HEK293 (cell line): Measurements from ENCODE around the gene OPTN.

Experiments used
- CTCF ChIA-PET: fragments of 350-600 bp; formaldehyde crosslinking; extraction: SDS; loops from one replicate; lab custom pipeline; 2021; ENCODE audit warnings: antibody characterized with exemption; lab: Yijun Ruan, JAX
- POLR2A ChIA-PET: fragments of 300-600 bp; formaldehyde crosslinking; extraction: SDS; loops from one replicate; lab custom pipeline; 2020; ENCODE audit warnings: antibody characterized with exemption, inconsistent platforms; lab: Yijun Ruan, JAX
- H3K27ac ChIP-seq: fragments of 200-500 bp; sonication (Bioruptor generic); 2 replicates; pipeline ENCODE4 v1.5.1; 2014; ENCODE audit warnings: low read depth, low read length, control low read depth, inconsistent platforms; ENCODE audit errors: extremely low read depth
- H3K36me3 ChIP-seq, 2 experiments: fragments of 200-500 bp in 1 of 2; sonication (Bioruptor generic) in 1 of 2; 1 replicate in 1 of 2; 2 replicates in 1 of 2; pipeline ENCODE4 v1.5.1; 2014 to 2017; ENCODE audit warnings: inconsistent platforms in 2 of 2, low read length in 2 of 2; ENCODE audit not compliant: control insufficient read depth in 2 of 2, insufficient read depth in 1 of 2
- H3K4me1 ChIP-seq: fragments of 200-500 bp; sonication (Bioruptor generic); 2 replicates; pipeline ENCODE4 v1.5.1; 2014; ENCODE audit warnings: mild to moderate bottlenecking, low read length, inconsistent platforms; ENCODE audit not compliant: control insufficient read depth, insufficient read depth
- H3K4me3 ChIP-seq: 2 replicates; pipeline ENCODE4 v1.5.1; 2011; ENCODE audit warnings: low read depth, mild to moderate bottlenecking, control low read depth, low read length, moderate library complexity
- H3K9me3 ChIP-seq: fragments of 200-500 bp; sonication (Bioruptor generic); 2 replicates; pipeline ENCODE4 v1.5.1; 2014; ENCODE audit warnings: low read depth, low read length, inconsistent platforms; ENCODE audit not compliant: control insufficient read depth, insufficient read depth
- BCL11B ChIP-seq: fragments of 450-650 bp; formaldehyde crosslinking; IDR thresholded peaks from 2 replicates; pipeline ENCODE4 v1.5.1; 2016; ENCODE audit warnings: low read depth, missing biosample characterization, missing genetic modification characterization
- EGR2 ChIP-seq: fragments of 450-650 bp; formaldehyde crosslinking; IDR thresholded peaks from 2 replicates; pipeline ENCODE4 v1.5.1; 2016; ENCODE audit warnings: low read depth, missing biosample characterization, missing genetic modification characterization
- GFI1B ChIP-seq: fragments of 450-650 bp; formaldehyde crosslinking; IDR thresholded peaks from 2 replicates; pipeline ENCODE4 v1.5.1; 2016; ENCODE audit warnings: missing biosample characterization, missing genetic modification characterization
- KLF9 ChIP-seq: fragments of 450-650 bp; formaldehyde crosslinking; IDR thresholded peaks from 2 replicates; pipeline ENCODE4 v1.5.1; 2016; ENCODE audit warnings: missing biosample characterization, missing genetic modification characterization, low read depth
- SP3 ChIP-seq: fragments of 450-650 bp; formaldehyde crosslinking; IDR thresholded peaks from 2 replicates; pipeline ENCODE4 v1.5.1; 2016; ENCODE audit warnings: missing biosample characterization, missing genetic modification characterization
- ZBTB8A ChIP-seq: fragments of 450-650 bp; formaldehyde crosslinking; IDR thresholded peaks from 2 replicates; pipeline ENCODE4 v1.5.1; 2016; ENCODE audit warnings: missing biosample characterization, missing genetic modification characterization
- ZNF223 ChIP-seq: fragments of 450-650 bp; formaldehyde crosslinking; IDR thresholded peaks from 2 replicates; pipeline ENCODE4 v1.5.1; 2016; ENCODE audit warnings: missing biosample characterization, missing genetic modification characterization
- ZNF416 ChIP-seq: fragments of 450-650 bp; formaldehyde crosslinking; IDR thresholded peaks from 2 replicates; pipeline ENCODE4 v1.5.1; 2016; ENCODE audit warnings: missing biosample characterization, missing genetic modification characterization
- ZNF433 ChIP-seq: fragments of 450-650 bp; formaldehyde crosslinking; IDR thresholded peaks from 2 replicates; pipeline ENCODE4 v1.5.1; 2016; ENCODE audit warnings: missing biosample characterization, missing genetic modification characterization, low read depth
- ZNF473 ChIP-seq: fragments of 450-650 bp; formaldehyde crosslinking; IDR thresholded peaks from 2 replicates; pipeline ENCODE4 v1.5.1; 2017; ENCODE audit warnings: missing biosample characterization, missing genetic modification characterization
- ZNF501 ChIP-seq: fragments of 450-650 bp; formaldehyde crosslinking; IDR thresholded peaks from 2 replicates; pipeline ENCODE4 v1.5.1; 2016; ENCODE audit warnings: missing biosample characterization, missing genetic modification characterization
- ZNF530 ChIP-seq: fragments of 450-650 bp; formaldehyde crosslinking; IDR thresholded peaks from 2 replicates; pipeline ENCODE4 v1.5.1; 2016; ENCODE audit warnings: low read depth, missing biosample characterization, missing genetic modification characterization
- ZNF596 ChIP-seq: fragments of 450-650 bp; IDR thresholded peaks from 2 replicates; pipeline ENCODE4 v1.5.0; 2018; ENCODE audit warnings: missing biosample characterization, mild to moderate bottlenecking, missing genetic modification characterization, moderate library complexity
- ZNF654 ChIP-seq: fragments of 450-650 bp; formaldehyde crosslinking; IDR thresholded peaks from 2 replicates; pipeline ENCODE4 v1.5.1; 2016; ENCODE audit warnings: low read depth, missing biosample characterization, missing genetic modification characterization
- ZSCAN23 ChIP-seq: fragments of 450-650 bp; formaldehyde crosslinking; IDR thresholded peaks from 2 replicates; pipeline ENCODE4 v1.5.1; 2016; ENCODE audit warnings: missing biosample characterization, missing genetic modification characterization
- TF ChIP-seq, protein P1 (sequence below): fragments of 450-650 bp; formaldehyde crosslinking; IDR thresholded peaks from 2 replicates; pipeline ENCODE4; 2016; ENCODE audit warnings: missing biosample characterization, missing genetic modification characterization
- TF ChIP-seq, protein P2 (sequence below): fragments of 450-650 bp; formaldehyde crosslinking; IDR thresholded peaks from 2 replicates; pipeline ENCODE4 v1.5.1; 2016; ENCODE audit warnings: missing biosample characterization, missing genetic modification characterization
- TF ChIP-seq, protein P3 (sequence below): sonication (generic); formaldehyde crosslinking; IDR thresholded peaks from 2 replicates; pipeline ENCODE4 v1.8.1; 2022; ENCODE audit warnings: mild to moderate bottlenecking, moderate library complexity, missing genetic modification reagents
- TF ChIP-seq, protein P4 (sequence below): fragments of 450-650 bp; formaldehyde crosslinking; IDR thresholded peaks from 2 replicates; pipeline ENCODE4 v1.5.1; 2016; ENCODE audit warnings: missing biosample characterization, missing genetic modification characterization, low read depth

The OPTN gene

DNA sequence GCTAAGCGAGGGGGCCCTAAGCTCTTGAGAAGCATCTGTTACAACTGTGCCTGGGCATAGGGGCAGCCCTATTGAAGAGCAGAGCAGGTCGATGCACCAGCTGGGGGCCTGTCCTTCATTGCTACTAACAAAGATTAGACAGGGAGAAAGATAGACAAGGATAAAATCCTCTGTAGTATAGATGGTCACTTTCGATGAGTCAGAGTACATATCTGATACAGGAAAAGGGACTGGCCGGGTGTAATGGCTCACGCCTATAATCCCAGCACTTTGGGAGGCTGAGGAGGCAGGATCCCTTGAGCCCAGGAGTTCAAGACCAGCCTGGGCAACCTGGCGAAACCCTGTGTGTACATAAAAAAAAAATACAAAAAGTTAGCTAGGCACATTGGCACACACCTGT is 13.6 kb downstream of the OPTN start:
- Histone ChIP-seq H3K4me3 (no peak overlapping the region), H3K9me3 (no peaks in the 10 kb centered on the region), H3K4me1 (no peaks in the 10 kb centered on the region), H3K36me3 (peaks cover 3 to 72% of the 10 kb centered on the region in 2 experiments; a peak in 2 of 3 replicates), H3K27ac (no peak overlapping the region)
- ChIA-PET CTCF (no interaction called here), POLR2A (no interaction called here)
- TF ChIP-seq ZNF530 (tag by site-specific recombination): no peak

DNA sequence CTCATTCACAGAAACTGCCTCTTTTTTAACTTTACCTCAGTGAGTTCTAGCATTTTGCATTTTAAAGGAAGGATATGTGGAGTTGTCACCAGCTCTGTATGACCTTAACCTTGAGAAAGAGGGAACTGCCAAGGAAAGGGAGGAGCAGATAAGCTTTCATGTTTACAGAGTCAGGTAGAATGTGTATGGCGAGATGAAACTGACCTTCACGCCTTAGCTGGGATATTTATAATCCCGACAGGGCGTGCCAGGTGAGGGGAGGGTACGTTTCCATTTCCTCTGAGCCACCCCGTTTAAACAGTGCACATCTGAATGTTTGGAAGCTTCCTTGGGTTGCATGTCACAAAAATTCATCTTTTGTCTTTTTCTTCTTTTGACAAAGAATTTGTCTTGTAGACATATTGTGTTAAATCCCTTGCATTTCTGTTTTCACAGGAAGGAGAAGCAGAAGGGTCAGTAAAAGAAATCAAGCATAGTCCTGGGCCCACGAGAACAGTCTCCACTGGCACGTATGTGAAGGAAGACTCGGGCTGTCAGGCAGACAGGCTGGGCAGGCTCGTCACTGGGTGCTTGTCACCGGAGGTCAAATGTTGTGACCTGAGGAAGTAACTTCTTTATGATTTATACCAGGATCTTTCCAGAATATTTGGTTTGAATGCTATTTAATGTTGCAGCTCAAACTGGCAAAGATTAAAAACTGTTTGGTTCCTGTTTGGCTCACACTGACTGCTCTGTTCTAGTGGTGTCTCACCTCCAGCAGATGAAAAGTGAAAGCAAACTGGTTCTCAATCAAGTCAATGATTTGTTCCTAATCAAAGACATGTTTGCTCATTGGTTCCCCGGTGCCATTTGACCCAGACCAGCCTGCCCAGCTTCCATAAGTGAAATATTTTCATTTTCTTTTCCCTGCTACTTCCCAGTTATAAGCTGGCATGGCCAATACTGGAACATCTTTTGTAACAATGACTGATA is 16.2 kb downstream of the OPTN start:
- Histone ChIP-seq H3K27ac (no peak overlapping the region), H3K9me3 (no peaks in the 10 kb centered on the region)
- TF ChIP-seq ZNF223 (tag by site-specific recombination) (no peak), ZSCAN23 (tag by site-specific recombination) (no peak), GFI1B (no peak), ZNF596 (tag by site-specific recombination) (no peak), ZNF416 (no peak), BCL11B (tag by site-specific recombination) (no peak), KLF9 (tag by site-specific recombination) (no peak), ZNF654 (tag by site-specific recombination) (no peak), ZBTB8A (no peak)
- TF ChIP-seq, protein P1, sequence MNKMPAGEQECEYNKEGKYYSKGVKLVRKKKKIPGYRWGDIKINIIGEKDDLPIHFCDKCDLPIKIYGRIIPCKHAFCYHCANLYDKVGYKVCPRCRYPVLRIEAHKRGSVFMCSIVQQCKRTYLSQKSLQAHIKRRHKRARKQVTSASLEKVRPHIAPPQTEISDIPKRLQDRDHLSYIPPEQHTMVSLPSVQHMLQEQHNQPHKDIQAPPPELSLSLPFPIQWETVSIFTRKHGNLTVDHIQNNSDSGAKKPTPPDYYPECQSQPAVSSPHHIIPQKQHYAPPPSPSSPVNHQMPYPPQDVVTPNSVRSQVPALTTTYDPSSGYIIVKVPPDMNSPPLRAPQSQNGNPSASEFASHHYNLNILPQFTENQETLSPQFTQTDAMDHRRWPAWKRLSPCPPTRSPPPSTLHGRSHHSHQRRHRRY (tag by site-specific recombination): no peak
- TF ChIP-seq, protein P2, sequence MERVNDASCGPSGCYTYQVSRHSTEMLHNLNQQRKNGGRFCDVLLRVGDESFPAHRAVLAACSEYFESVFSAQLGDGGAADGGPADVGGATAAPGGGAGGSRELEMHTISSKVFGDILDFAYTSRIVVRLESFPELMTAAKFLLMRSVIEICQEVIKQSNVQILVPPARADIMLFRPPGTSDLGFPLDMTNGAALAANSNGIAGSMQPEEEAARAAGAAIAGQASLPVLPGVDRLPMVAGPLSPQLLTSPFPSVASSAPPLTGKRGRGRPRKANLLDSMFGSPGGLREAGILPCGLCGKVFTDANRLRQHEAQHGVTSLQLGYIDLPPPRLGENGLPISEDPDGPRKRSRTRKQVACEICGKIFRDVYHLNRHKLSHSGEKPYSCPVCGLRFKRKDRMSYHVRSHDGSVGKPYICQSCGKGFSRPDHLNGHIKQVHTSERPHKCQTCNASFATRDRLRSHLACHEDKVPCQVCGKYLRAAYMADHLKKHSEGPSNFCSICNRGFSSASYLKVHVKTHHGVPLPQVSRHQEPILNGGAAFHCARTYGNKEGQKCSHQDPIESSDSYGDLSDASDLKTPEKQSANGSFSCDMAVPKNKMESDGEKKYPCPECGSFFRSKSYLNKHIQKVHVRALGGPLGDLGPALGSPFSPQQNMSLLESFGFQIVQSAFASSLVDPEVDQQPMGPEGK (tag by site-specific recombination): no peak
- TF ChIP-seq, all 188 proteins: peak for 0
- no peak overlapping the region for H3K4me3 ChIP-seq
- peaks cover 0 to 71% of the 10 kb centered on the region in 2 experiments; a peak in 2 of 3 replicates for H3K36me3 ChIP-seq
- CTCF ChIA-PET: interaction anchor here (0.6 kb wide), 1 partner anchor 188 kb away, joined by 3 read pairs; no protein-coding TSS in a partner anchor
- no peaks in the 10 kb centered on the region for H3K4me1 ChIP-seq
- POLR2A ChIA-PET: no interaction called here

DNA sequence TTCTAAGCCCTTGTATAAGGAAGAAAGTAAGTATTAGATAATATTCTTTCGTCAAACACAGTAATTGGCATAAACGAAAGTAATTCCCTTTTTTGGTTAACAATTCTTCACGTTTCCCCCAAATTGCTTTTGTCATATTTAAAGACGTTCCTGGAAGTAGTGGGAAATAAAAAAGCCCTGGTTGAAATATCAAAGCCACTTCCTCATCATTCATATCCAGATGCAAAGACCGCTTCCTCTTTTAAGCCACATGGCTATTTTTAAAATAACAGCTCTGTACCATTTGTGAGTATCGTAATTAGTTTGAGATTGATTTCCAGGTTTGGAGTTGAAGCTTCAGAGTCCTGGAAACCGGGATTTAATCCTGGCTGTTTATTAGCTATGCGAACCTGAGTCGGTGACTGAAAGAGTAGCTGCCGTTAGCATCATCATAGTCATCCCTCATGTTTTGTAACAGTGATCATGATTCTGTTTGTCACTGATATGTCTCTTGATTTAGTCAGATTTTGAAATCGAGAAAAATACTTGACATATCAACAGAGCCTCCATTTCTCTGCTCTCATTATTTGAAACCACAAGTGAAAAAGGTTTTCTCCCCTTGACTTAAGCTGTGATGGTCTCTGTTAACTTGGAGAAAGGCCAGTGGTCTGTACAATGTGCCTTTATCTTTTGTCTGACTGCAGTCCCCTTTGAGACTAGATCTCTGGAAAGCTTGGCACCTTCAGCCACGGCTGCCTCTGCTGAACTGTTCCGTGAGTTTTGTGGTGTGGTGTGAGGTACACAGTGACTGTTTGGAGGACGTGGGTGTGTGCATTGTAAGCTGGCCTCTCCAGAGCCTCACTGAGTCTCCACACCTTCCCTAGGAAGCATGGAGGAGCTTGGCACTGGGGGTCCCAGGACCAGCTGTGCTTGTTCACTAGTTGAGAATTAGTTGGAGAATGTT is 18.1 kb downstream of the OPTN start:
- peaks cover 9 to 81% of the 10 kb centered on the region in 2 experiments for H3K36me3 ChIP-seq
- H3K27ac ChIP-seq: no peak overlapping the region
- no peaks in the 10 kb centered on the region for H3K9me3 ChIP-seq
- ChIA-PET POLR2A (no interaction called here), CTCF (no interaction called here)
- no peaks in the 10 kb centered on the region for H3K4me1 ChIP-seq
- no peak overlapping the region for H3K4me3 ChIP-seq
- TF ChIP-seq, protein P3, sequence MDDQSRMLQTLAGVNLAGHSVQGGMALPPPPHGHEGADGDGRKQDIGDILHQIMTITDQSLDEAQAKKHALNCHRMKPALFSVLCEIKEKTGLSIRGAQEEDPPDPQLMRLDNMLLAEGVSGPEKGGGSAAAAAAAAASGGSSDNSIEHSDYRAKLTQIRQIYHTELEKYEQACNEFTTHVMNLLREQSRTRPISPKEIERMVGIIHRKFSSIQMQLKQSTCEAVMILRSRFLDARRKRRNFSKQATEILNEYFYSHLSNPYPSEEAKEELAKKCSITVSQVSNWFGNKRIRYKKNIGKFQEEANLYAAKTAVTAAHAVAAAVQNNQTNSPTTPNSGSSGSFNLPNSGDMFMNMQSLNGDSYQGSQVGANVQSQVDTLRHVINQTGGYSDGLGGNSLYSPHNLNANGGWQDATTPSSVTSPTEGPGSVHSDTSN: no peak
- TF ChIP-seq ZNF501 (tag by site-specific recombination) (no peak), EGR2 (tag by site-specific recombination) (no peak), ZNF223 (tag by site-specific recombination) (no peak), ZNF473 (tag by site-specific recombination) (no peak), SP3 (tag by site-specific recombination) (no peak), ZNF433 (tag by site-specific recombination) (no peak)
- TF ChIP-seq, protein P4, sequence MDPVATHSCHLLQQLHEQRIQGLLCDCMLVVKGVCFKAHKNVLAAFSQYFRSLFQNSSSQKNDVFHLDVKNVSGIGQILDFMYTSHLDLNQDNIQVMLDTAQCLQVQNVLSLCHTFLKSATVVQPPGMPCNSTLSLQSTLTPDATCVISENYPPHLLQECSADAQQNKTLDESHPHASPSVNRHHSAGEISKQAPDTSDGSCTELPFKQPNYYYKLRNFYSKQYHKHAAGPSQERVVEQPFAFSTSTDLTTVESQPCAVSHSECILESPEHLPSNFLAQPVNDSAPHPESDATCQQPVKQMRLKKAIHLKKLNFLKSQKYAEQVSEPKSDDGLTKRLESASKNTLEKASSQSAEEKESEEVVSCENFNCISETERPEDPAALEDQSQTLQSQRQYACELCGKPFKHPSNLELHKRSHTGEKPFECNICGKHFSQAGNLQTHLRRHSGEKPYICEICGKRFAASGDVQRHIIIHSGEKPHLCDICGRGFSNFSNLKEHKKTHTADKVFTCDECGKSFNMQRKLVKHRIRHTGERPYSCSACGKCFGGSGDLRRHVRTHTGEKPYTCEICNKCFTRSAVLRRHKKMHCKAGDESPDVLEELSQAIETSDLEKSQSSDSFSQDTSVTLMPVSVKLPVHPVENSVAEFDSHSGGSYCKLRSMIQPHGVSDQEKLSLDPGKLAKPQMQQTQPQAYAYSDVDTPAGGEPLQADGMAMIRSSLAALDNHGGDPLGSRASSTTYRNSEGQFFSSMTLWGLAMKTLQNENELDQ: no peak
- TF ChIP-seq, all 188 proteins: peak for 0
